SK-N-MC (cell line): ENCODE results near the gene TYRP1.

Source experiments
- EZH2 ChIP-seq: fragments of 200-600 bp; sonication (generic); IDR thresholded peaks from one replicate; pipeline ENCODE4 v1.6.1; 2017; ENCODE audit warnings: antibody characterized with exemption
- FOXP2 ChIP-seq: optimal IDR thresholded peaks from 2 replicates; pipeline ENCODE3; 2011; ENCODE audit warnings: mild to moderate bottlenecking, moderate library complexity; ENCODE audit not compliant: insufficient read depth; ENCODE audit errors: extremely low read length, control extremely low read depth
- POLR2AphosphoS5 ChIP-seq: IDR thresholded peaks from 2 replicates; pipeline ENCODE4 v1.6.1; 2012; ENCODE audit warnings: mild to moderate bottlenecking, low read depth, low read length, borderline replicate concordance

GRCh38 chr9:12712532-12712931 lies 19.3 kb downstream of the TYRP1 start:
- no peak for TF ChIP-seq EZH2
- TF ChIP-seq POLR2AphosphoS5: no peak
- no peak for TF ChIP-seq FOXP2
